CD4-positive, alpha-beta T cell (primary cell): Measurements from ENCODE around the gene POLH. TPM values are rescaled to one million over a fixed set of nuclear protein-coding genes. Genes with fewer than 3 reads are reported as not detected.

Experiments
- ATAC-seq: fragments of 200-7000 bp; cut with Tn5 transposase; one replicate; pipeline ENCODE4 v1.10.0; 2022; ENCODE audit warnings: mild to moderate bottlenecking; ENCODE audit not compliant: poor library complexity
- CTCF ChIA-PET: fragments of 350-600 bp; sonication (Branson Sonifier 250); formaldehyde crosslinking; loops from one replicate; lab custom pipeline; 2021; ENCODE audit warnings: antibody characterized with exemption, inconsistent platforms; lab: Charles Lee
- POLR2A ChIA-PET: fragments of 350-600 bp; sonication (Branson Sonifier 250); formaldehyde crosslinking; loops from one replicate; lab custom pipeline; 2021; ENCODE audit warnings: antibody characterized with exemption, inconsistent platforms; lab: Charles Lee
- DNase-seq, 14 experiments: peaks; one replicate each; pipeline ENCODE4 v3.0.0-alpha.2; 2013 to 2020; ENCODE audit warnings: mixed read lengths in 2 of 14
- H3K27ac ChIP-seq, 2 donors: one replicate each; pipeline versions ENCODE4 v1.5.1 to v1.7.0; 2013; ENCODE audit warnings: low read length in 2 of 2, low read depth in 1 of 2, mild to moderate bottlenecking in 1 of 2
- H3K27me3 ChIP-seq, 2 experiments: 1 replicate in 1 of 2; 2 replicates in 1 of 2; pipeline versions ENCODE4 v1.6.1 to v1.7.0; 2013; ENCODE audit warnings: low read length in 2 of 2, control low read depth in 1 of 2, mild to moderate bottlenecking in 1 of 2, moderate library complexity in 1 of 2; ENCODE audit not compliant: insufficient read depth in 2 of 2, control insufficient read depth in 1 of 2
- H3K36me3 ChIP-seq: one replicate; pipeline ENCODE4 v1.6.1; 2013; ENCODE audit warnings: low read length, control low read depth; ENCODE audit not compliant: insufficient read depth
- H3K4me1 ChIP-seq: one replicate; pipeline ENCODE4 v1.6.1; 2013; ENCODE audit warnings: low read length, control low read depth; ENCODE audit not compliant: insufficient read depth
- H3K4me3 ChIP-seq: one replicate; pipeline ENCODE4 v1.5.1; 2013; ENCODE audit warnings: mild to moderate bottlenecking, low read length, moderate library complexity
- H3K9me3 ChIP-seq, 2 experiments: 1 replicate in 1 of 2; 2 replicates in 1 of 2; pipeline versions ENCODE4 v1.6.1 to v1.7.0; 2013; ENCODE audit warnings: low read length in 2 of 2, mild to moderate bottlenecking in 2 of 2, control low read depth in 1 of 2, moderate library complexity in 1 of 2; ENCODE audit not compliant: control insufficient read depth in 1 of 2, insufficient read depth in 1 of 2
- H3K27ac Mint-ChIP-seq: one replicate; pipeline ENCODE4 v1.8.0; 2020; ENCODE audit warnings: mixed read lengths
- H3K27me3 Mint-ChIP-seq: one replicate; pipeline ENCODE4 v1.8.0; 2021; ENCODE audit warnings: mixed read lengths
- H3K36me3 Mint-ChIP-seq: one replicate; pipeline ENCODE4 v1.8.0; 2021; ENCODE audit warnings: low read depth, mixed read lengths
- H3K4me1 Mint-ChIP-seq: one replicate; pipeline ENCODE4 v1.8.0; 2021; ENCODE audit warnings: low read depth, mixed read lengths
- H3K4me3 Mint-ChIP-seq: one replicate; pipeline ENCODE4 v1.8.0; 2020; ENCODE audit warnings: mild to moderate bottlenecking, mixed read lengths
- H3K9me3 Mint-ChIP-seq: one replicate; pipeline ENCODE4 v1.8.0; 2020; ENCODE audit warnings: mixed read lengths
- CTCF ChIP-seq: fragments of 200-600 bp; IDR thresholded peaks from one replicate; pipeline ENCODE4 v1.8.0; 2022; ENCODE audit warnings: antibody characterized with exemption, mild to moderate bottlenecking
- intact Hi-C, 2 experiments: fragments of 100-400 bp; cut with DNase I in 1 of 2; cut with micrococcal nuclease in 1 of 2; formaldehyde crosslinking; loops; one replicate each; pipeline versions ENCODE4 v1.15.1 to v1.9.0; 2023 to 2025; cut with DNase I, micrococcal nuclease
- total RNA-seq, 174 experiments: library from RNA in 2 of 174; stranded (reverse) in 2 of 174; gene quantifications; one replicate each; pipeline ENCODE4 v1.2.3 and lab custom pipeline; 2021 to 2026

The POLH gene
- total RNA-seq, 2 experiments from 2014 or later: 4.2 to 4.4 TPM

DNA sequence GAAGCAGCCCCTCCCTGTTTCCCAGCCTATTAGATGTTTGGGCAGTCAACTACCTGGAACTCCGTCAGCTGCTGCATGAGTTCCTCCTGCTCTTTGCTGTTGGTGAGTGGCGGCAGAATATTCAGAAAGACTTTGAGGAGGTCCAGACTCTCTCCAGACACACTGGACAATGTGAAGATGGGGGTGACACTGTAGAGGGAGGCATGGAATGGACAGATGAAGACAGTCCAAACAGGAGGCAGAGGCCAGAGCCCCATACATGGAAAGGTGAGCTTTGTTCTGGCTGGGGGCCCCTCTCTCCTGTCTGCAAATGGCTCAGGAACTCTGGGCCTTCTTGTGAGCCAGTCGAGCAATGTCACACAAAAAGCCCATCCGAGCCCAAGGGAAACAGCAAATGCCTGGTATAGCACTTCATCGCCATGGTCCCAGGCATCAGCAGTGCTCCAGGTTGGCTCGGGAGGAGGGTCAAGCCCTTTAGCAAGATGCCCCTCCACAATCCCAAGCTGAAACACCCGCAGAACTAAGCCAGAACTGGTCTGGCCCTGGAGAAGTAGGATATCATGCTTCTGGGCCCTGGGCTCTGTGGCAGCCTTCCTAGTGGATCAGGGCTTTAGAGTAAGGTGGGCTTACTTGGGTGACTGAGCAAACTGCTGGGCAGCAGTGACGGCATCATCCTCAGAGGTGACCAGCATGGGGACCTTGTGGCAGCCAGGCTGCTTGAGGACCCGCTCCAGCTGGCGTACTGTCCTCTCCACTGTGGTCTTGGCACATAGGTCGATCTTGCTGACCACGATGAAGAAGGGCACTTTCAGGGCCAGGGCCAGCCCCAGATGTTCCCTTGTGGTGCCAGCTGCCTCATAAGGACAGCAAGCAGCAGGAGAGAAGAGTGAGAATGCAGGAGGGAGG is 48.1 kb downstream of the POLH start:
- intact Hi-C loops: no loop called here
- TF ChIP-seq CTCF: no peak
- Mint-ChIP-seq H3K36me3 (peaks cover 78% of the 10 kb centered on the region), H3K9me3 (no peaks in the 10 kb centered on the region), H3K4me1 (peaks cover 26% of the 10 kb centered on the region), H3K27me3 (no peaks in the 10 kb centered on the region), H3K4me3 (no peak overlapping the region), H3K27ac (no peak overlapping the region)
- Histone ChIP-seq H3K27me3 (no peaks in the 10 kb centered on the region), H3K27ac (no peak overlapping the region), H3K9me3 (no peaks in the 10 kb centered on the region), H3K4me1 (peaks cover 27% of the 10 kb centered on the region), H3K36me3 (peaks cover 60% of the 10 kb centered on the region), H3K4me3 (no peak overlapping the region)
- ChIA-PET POLR2A (interaction anchor here (1.2 kb wide), 1 partner anchor 21 kb away, joined by 3 read pairs; no protein-coding TSS in a partner anchor), CTCF (interaction anchor here (0.6 kb wide), 1 partner anchor 8 kb away, joined by 3 read pairs; no protein-coding TSS in a partner anchor)
- DNase-seq (no peak), ATAC-seq (no peak)

DNA sequence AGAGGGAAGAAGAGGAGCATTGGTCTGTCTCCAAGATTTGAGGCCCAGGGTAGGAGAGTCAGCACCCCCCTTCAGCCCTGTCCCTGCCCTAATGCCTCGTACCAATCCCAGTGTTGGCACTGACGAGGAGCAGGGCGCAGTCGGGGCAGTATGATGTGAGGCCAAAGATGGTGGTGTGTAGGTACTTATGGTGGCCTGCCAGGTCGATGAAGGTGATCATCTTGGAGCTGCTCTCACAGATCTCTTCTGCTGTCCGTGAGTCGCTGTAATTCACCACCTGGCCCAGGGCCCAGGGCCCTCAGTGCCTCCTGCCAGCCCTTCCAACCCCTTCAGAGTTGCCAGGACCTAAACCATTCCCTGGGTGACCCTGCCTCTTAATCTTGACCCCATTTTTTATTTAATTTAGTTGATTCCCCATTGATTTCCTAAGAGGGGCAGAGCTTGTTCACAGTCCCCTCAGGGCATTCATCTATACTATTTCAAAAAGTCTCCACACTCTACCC is 48.9 kb downstream of the POLH start:
- peaks cover 76% of the 10 kb centered on the region for H3K36me3 Mint-ChIP-seq
- ChIA-PET POLR2A (no interaction called here), CTCF (no interaction called here)
- H3K9me3 Mint-ChIP-seq: no peaks in the 10 kb centered on the region
- intact Hi-C loops: loop anchor here in 1 of 2 experiments (5.0 kb wide), 6 partner anchors 108 to 1888 kb away; partner anchors contain the start of genes ABCC10, CUL7, POLR1C and TFEB
- H3K4me3 Mint-ChIP-seq: no peak overlapping the region
- ATAC-seq (no peak), DNase-seq (no peak)
- Histone ChIP-seq H3K4me3 (no peak overlapping the region), H3K36me3 (peaks cover 56% of the 10 kb centered on the region), H3K9me3 (no peaks in the 10 kb centered on the region), H3K27me3 (no peaks in the 10 kb centered on the region), H3K27ac (no peak overlapping the region), H3K4me1 (peaks cover 33% of the 10 kb centered on the region)
- H3K4me1 Mint-ChIP-seq: peaks cover 33% of the 10 kb centered on the region
- no peaks in the 10 kb centered on the region for H3K27me3 Mint-ChIP-seq
- no peak for TF ChIP-seq CTCF
- no peak overlapping the region for H3K27ac Mint-ChIP-seq

- peaks cover 38% of the 10 kb centered on the region for H3K4me1 Mint-ChIP-seq
- H3K36me3 Mint-ChIP-seq: peaks cover 70% of the 10 kb centered on the region
- intact Hi-C loops: loop anchor here in 1 of 2 experiments (5.0 kb wide), 6 partner anchors 108 to 1888 kb away; partner anchors contain the start of genes ABCC10, CUL7, POLR1C and TFEB
- H3K9me3 Mint-ChIP-seq: no peaks in the 10 kb centered on the region
- peak in 1 of 14 experiments; percentile 20 for DNase-seq
- no peaks in the 10 kb centered on the region for H3K27me3 Mint-ChIP-seq
- peak overlapping the region; percentile 2 for H3K4me3 Mint-ChIP-seq
- ATAC-seq: no peak
- ChIA-PET POLR2A (no interaction called here), CTCF (no interaction called here)
- Histone ChIP-seq H3K27ac (no peak overlapping the region), H3K27me3 (no peaks in the 10 kb centered on the region), H3K9me3 (no peaks in the 10 kb centered on the region), H3K36me3 (peaks cover 55% of the 10 kb centered on the region), H3K4me1 (peaks cover 40% of the 10 kb centered on the region), H3K4me3 (no peak overlapping the region)
- TF ChIP-seq CTCF: no peak
- H3K27ac Mint-ChIP-seq: no peak overlapping the region
Observed at GRCh38 chr6:43625393-43625992, 49.5 kb downstream of the POLH start.
